Measurements from ENCODE around the gene KRTAP19-3. TPM values are rescaled to one million over a fixed set of nuclear protein-coding genes. Genes with fewer than 3 reads are reported as not detected.

Gene KRTAP19-3
- total and polyA plus RNA-seq, 2 of the 13 experiments (the other 11 are each of a cell fraction or from before 2014, with no cell fraction given) = not detected

GRCh38 chr21:30478004-30478403 lies 13.8 kb downstream of the KRTAP19-3 start:
- ChIA-PET POLR2A (no interaction called here), CTCF (ENCODE audit: low intra/inter-chr PET ratio, low total read pairs) (no interaction called here)
- intact Hi-C loops (cut with micrococcal nuclease; ENCODE audit: unreplicated experiment) = no loop called here
- Histone ChIP-seq H2AFZ (ENCODE audit: low read length) (no peak overlapping the region), H3K4me3 (replicated peaks in 1 of 3; ENCODE audit: insufficient read depth in 1 of 3, low read depth in 2 of 3, low read length in 3 of 3) (no peak overlapping the region), H3K27me3 (ENCODE audit: control insufficient read depth in 1 of 2, insufficient read depth in 2 of 2, low read length in 2 of 2) (no peaks in the 10 kb centered on the region), H3K9ac (ENCODE audit: insufficient read depth, low read depth, low read length) (no peak overlapping the region), H3K4me1 (ENCODE audit: insufficient read depth, low read length) (no peaks in the 10 kb centered on the region), H3K9me3 (ENCODE audit: low read length) (peaks cover 85% of the 10 kb centered on the region), H3K27ac (ENCODE audit: extremely low read length, insufficient read depth, low read length) (no peak overlapping the region), H3K4me2 (ENCODE audit: low read depth, low read length) (no peak overlapping the region), H3K79me2 (ENCODE audit: insufficient read depth, low read length) (no peaks in the 10 kb centered on the region), H4K20me1 (ENCODE audit: insufficient read depth, low read length) (no peaks in the 10 kb centered on the region), H3K36me3 (replicated peaks in 1 of 2; ENCODE audit: control insufficient read depth in 1 of 2, insufficient read depth in 2 of 2, low read length in 2 of 2) (no peaks in the 10 kb centered on the region)
- no peak for FAIRE-seq
- no TSS peak for BruUV-seq (replicated peaks)
- no peak for ATAC-seq
- in situ Hi-C loops (cut with HindIII; ENCODE audit: extremely low pct_ligation_motif_present, low pct_unique_long_range_greater_than_20kb) = no loop called here
- 2% methylated on average over 3 of the region's 3 CpGs for WGBS (ENCODE audit: low lambda C conversion rate)
- no peak for DNase-seq (ENCODE audit: low spot score)
- no peak for TF ChIP-seq CBX2 (IDR thresholded peaks at IDR 0.05; ENCODE audit: low read depth, low read length)
- TF ChIP-seq CBX2 (CRISPR knock-in tag; IDR thresholded peaks at IDR 0.05; ENCODE audit: low read depth) = no peak
- TF ChIP-seq ZHX1 (CRISPR knock-in tag; IDR thresholded peaks at IDR 0.05; ENCODE audit: low read depth) = no peak
- no peak for TF ChIP-seq SAP130 (CRISPR knock-in tag; IDR thresholded peaks at IDR 0.05; ENCODE audit: low read depth)
- no peak for TF ChIP-seq GRHL1 (CRISPR knock-in tag; conservative IDR thresholded peaks at IDR 0.05)
- no peak for TF ChIP-seq RCOR2 (CRISPR knock-in tag; IDR thresholded peaks at IDR 0.05)
- TF ChIP-seq ZNF639 (CRISPR knock-in tag; conservative IDR thresholded peaks at IDR 0.05) = no peak
- no peak for TF ChIP-seq ZBTB43 (CRISPR knock-in tag; conservative IDR thresholded peaks at IDR 0.05)
- TF ChIP-seq HNRNPUL1 (IDR thresholded peaks at IDR 0.05; ENCODE audit: low read depth, low read length) = no peak
- TF ChIP-seq ESRRA (CRISPR knock-in tag; IDR thresholded peaks at IDR 0.05; ENCODE audit: low read depth) = no peak
- no peak for TF ChIP-seq HOXA5 (CRISPR knock-in tag; IDR thresholded peaks at IDR 0.05)
- no peak for TF ChIP-seq HNRNPH1 (optimal IDR thresholded peaks at IDR 0.05; ENCODE audit: low read depth, low read length)
- TF ChIP-seq HMGXB3 (CRISPR knock-in tag; IDR thresholded peaks at IDR 0.05; ENCODE audit: borderline replicate concordance) = no peak
- TF ChIP-seq ZNF644 (CRISPR knock-in tag; IDR thresholded peaks at IDR 0.05; ENCODE audit: low read depth) = no peak
